Kidney epithelial cell (primary cell): ENCODE measurements around the gene P2RX4. TPM values are rescaled to one million over a fixed set of nuclear protein-coding genes. Genes with fewer than 3 reads are reported as not detected.

Experiments
- DNase-seq: peaks from one replicate; pipeline ENCODE4 v3.0.0-alpha.2; 2010; ENCODE audit warnings: low read depth
- H3K27me3 ChIP-seq: 2 replicates; pipeline ENCODE4 v1.6.0; 2011; ENCODE audit warnings: low read length; ENCODE audit not compliant: control insufficient read depth, insufficient read depth
- H3K36me3 ChIP-seq: 2 replicates; pipeline ENCODE4 v1.5.1; 2011; ENCODE audit warnings: low read length; ENCODE audit not compliant: control insufficient read depth, insufficient read depth
- H3K4me3 ChIP-seq: 2 replicates; pipeline ENCODE4 v1.5.1; 2011; ENCODE audit warnings: low read depth, mild to moderate bottlenecking, control low read depth, low read length
- total RNA-seq: library from RNA; depleted of rRNA; stranded (reverse); fragments of >200 nt; gene quantifications from 2 replicates; pipeline ENCODE4 v1.2.3, GENCODE V29; 2015
- TF ChIP-seq, protein P1 (sequence below): IDR thresholded peaks from 2 replicates; pipeline ENCODE4 v1.5.1; 2011; ENCODE audit warnings: mild to moderate bottlenecking, moderate library complexity, low read length, control low read depth, inconsistent platforms; ENCODE audit not compliant: insufficient read depth, poor library complexity, severe bottlenecking

The P2RX4 gene
- total RNA-seq, 1 donor from 2014 or later = 119 TPM

- no peak for DNase-seq
- Histone ChIP-seq H3K4me3 (no peak overlapping the region), H3K27me3 (no peaks in the 10 kb centered on the region), H3K36me3 (peaks cover 3% of the 10 kb centered on the region)
- TF ChIP-seq, protein P1, sequence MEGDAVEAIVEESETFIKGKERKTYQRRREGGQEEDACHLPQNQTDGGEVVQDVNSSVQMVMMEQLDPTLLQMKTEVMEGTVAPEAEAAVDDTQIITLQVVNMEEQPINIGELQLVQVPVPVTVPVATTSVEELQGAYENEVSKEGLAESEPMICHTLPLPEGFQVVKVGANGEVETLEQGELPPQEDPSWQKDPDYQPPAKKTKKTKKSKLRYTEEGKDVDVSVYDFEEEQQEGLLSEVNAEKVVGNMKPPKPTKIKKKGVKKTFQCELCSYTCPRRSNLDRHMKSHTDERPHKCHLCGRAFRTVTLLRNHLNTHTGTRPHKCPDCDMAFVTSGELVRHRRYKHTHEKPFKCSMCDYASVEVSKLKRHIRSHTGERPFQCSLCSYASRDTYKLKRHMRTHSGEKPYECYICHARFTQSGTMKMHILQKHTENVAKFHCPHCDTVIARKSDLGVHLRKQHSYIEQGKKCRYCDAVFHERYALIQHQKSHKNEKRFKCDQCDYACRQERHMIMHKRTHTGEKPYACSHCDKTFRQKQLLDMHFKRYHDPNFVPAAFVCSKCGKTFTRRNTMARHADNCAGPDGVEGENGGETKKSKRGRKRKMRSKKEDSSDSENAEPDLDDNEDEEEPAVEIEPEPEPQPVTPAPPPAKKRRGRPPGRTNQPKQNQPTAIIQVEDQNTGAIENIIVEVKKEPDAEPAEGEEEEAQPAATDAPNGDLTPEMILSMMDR = no peak
Measured at GRCh38 chr12:121261398-121261797, 51.5 kb downstream of the P2RX4 start.

DNA sequence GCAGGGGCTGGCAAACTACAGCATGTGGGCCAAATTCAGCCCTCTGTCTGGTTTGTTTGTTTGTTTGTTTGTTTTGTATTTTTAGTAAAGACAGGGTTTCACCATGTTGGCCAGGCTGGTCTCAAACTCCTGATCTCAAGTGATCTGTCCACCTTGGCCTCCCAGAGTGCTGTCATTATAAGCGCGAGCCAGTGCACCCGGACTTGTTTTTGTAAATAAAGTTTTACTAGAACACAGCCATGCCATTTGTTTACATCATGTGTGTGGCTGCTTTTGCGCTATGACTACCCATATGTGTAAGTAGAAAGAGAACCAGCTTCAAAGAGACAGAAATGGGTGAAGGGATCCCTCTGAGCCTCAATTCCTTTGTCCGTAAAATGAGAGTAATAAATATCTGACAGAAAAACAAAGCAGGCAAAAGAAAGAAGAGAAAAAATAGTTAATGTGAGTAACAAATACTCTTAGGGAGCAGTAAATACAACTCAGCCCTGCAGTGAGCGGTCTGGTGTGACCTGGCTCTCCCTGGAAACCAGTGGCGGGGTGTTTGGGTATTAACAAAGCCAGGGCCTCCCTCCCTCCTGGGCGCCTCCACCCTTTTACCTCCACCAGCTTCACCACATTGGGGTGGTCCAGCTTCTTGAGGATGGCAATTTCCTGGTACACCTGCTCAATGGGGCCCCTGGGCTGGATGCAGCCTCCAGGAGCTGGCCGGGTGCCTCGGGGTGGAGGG is 53.4 kb downstream of the P2RX4 start:
- no peak overlapping the region for H3K4me3 ChIP-seq
- H3K36me3 ChIP-seq = peaks cover 3% of the 10 kb centered on the region
- TF ChIP-seq, protein P1 = no peak
- no peak for DNase-seq
- H3K27me3 ChIP-seq = no peaks in the 10 kb centered on the region

DNA sequence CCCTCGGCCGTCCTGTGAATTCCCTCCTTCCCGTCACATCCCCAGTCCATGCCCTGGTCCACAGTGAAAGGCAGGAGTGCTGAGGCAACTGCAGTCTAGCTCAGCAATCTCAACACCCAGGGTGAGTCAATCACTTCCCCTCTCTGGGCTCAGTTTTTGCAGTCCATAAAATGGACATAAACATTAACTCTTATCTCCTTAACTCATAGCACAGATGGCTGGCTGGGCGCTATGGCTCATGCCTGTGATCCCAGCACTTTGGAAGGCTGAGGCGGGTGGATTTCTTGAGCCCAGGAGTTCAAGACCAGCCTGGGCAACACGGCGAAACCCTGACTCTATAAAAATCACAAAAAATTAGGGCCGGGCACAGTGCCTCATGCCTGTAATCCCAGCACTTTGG is 54.2 kb downstream of the P2RX4 start:
- H3K27me3 ChIP-seq = no peaks in the 10 kb centered on the region
- DNase-seq = no peak
- TF ChIP-seq, protein P1 = no peak
- H3K36me3 ChIP-seq = peaks cover 3% of the 10 kb centered on the region
- no peak overlapping the region for H3K4me3 ChIP-seq

GRCh38 chr12:121264951-121265515 is 55.1 kb downstream of the P2RX4 start:
- H3K36me3 ChIP-seq = peaks cover 3% of the 10 kb centered on the region

DNA sequence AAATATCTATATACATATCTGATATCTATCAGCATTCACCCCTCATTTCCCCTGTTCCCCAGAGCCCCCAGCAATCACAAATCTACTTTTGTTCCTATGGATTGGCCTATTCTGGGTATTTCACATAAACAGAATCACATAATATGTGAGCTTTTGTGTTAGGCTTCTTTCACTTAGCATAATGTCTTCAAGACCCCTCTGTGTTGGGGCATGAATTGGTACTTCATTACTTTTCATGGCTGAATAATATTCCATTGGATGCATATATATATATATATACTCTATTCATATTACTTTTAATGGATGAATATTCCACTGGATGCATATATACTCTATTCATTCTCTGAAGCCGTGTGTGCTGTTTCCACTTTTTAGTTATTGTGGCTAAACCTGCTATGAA is 57.9 kb downstream of the P2RX4 start:
- no peak overlapping the region for H3K4me3 ChIP-seq
- DNase-seq = no peak
- no peaks in the 10 kb centered on the region for H3K27me3 ChIP-seq
- H3K36me3 ChIP-seq = peaks cover 4% of the 10 kb centered on the region
- TF ChIP-seq, protein P1 = no peak

More at GRCh38 chr12:121264951-121265515, 55.1 kb downstream of the P2RX4 start:
- Histone ChIP-seq H3K27me3 (no peaks in the 10 kb centered on the region), H3K4me3 (no peak overlapping the region)
- DNase-seq = no peak
- TF ChIP-seq, protein P1 = no peak
